Measurements from ENCODE around the gene AKAP14.

- TF ChIP-seq POLR2A (IDR thresholded peaks at IDR 0.05) (no peak), CTCF (IDR thresholded peaks at IDR 0.05) (no peak)
Measured at GRCh38 chrX:119945481-119945880, 49.8 kb downstream of the AKAP14 start.

Data from body of pancreas (tissue), 4 donors.